Suppressor macrophage treated with lipopolysaccharide for 4 hours (primary cell): ENCODE results near the gene HSPB6.
"Not testable (repeated sequence)": the region's sequence is repeated elsewhere in the genome, so short reads cannot be mapped to it uniquely, and the experiment has no call there.

Source experiments
- DNase-seq: peaks from one replicate; pipeline ENCODE4 v3.0.0-alpha.2; 2020

HSPB6 gene

DNA sequence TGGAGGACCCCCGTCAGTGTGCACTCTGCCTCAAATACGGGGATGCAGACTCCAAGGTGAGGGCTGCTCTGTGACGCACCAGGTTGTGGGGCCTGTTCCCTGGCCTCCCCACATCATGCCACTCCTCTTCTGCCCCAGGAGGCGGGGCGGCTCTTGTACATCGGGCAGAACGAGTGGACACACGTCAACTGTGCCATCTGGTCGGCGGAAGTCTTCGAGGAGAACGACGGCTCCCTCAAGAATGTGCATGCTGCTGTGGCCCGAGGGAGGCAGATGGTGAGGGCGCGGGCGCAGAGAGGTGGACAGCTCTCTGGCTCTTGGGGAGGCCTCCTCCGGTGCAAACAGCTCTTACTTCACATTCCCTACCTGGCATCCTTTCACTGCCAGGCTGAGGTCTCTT, 27.8 kb downstream of the HSPB6 start:
- no peak for DNase-seq

DNA sequence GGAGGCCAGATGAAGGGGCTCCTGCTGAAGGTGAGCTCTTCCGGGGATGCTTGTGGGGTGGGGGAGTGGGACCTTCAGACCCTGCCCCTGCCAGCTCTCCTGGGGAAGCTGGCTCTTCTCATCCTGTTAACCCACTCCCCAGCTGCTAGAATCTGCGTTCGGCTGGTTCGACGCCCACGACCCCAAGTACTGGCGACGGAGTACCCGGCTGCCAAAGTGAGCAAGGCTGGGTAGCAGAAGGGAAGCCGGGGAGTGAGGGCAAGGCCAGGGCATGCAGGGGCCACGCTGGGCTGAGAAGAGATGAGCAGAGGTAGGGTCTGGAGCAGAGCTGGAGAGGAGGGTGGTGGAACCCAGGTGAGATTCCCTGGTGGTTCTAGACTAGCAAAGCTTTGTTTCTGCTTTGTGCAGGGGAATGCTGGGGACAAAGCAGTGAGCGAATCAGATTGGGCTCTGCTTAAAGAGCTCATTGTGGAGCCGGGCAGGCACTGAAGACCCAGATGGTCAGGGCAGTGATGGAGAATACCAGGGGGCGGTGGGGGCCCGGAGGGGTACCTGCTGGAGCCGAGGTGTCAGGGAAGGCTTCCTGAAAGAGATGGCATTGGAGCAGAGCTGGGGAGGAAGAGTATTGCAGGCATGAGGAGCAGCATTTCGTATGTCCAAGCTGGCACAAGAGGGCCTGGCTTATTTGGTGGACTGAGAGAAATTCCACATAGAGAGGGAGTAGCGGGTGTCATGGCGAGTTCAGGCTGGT, 28.7 kb downstream of the HSPB6 start:
- no peak for DNase-seq

DNA sequence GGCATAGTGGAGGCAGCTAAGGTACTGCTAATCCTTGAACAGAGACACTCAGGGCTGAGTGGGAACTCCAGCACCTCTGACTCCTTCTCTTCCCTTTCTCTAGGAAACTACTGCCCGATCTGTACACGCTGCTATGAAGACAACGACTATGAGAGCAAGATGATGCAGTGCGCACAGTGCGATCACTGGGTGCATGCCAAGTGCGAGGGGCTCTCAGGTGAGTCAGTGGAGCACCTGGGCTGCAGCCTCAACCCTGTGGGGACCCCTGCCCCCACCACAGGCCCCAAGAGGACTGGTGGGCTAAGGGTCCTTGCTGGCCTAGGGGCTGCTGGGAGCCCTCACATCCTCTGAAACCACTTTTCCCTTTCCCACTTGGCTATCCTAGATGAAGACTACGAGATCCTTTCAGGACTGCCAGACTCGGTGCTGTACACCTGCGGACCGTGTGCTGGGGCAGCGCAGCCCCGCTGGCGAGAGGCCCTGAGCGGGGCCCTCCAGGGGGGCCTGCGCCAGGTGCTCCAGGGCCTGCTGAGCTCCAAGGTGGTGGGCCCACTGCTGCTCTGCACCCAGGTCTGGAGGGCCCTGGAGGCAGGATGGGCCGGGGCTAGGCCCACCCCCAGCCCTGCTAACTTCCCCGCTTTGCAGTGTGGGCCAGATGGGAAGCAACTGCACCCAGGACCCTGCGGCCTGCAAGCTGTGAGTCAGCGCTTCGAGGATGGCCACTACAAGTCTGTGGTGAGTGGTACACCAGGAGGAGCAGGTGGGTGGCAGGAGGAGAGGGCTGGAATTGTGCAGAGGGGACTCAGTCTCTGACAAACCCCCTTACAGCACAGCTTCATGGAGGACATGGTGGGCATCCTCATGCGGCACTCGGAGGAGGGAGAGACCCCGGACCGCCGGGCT, 29.5 kb downstream of the HSPB6 start:
- DNase-seq: no peak

DNA sequence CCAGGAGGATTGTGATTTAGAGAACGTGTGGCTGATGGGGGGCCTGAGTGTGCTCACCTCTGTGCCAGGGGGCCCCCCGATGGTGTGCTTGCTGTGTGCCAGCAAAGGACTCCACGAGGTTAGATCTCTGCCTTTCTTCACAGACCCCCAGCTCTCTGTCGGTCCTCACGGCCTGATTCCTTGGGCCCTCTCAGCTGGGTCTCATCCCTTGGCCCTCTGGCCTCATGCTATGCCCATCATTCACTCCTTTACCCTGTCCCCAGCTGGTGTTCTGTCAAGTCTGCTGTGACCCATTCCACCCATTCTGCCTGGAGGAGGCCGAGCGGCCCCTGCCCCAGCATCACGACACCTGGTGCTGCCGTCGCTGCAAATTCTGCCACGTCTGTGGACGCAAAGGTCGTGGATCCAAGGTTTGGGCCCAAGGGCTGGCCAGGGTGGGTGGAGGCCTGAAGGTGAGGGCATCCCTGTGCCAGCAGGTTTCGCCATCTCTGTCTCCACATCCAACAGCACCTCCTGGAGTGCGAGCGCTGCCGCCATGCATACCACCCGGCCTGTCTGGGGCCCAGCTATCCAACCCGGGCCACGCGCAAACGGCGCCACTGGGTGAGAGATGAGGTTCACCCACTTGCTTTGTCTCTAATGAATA, 31.5 kb downstream of the HSPB6 start:
- DNase-seq: no peak

DNA sequence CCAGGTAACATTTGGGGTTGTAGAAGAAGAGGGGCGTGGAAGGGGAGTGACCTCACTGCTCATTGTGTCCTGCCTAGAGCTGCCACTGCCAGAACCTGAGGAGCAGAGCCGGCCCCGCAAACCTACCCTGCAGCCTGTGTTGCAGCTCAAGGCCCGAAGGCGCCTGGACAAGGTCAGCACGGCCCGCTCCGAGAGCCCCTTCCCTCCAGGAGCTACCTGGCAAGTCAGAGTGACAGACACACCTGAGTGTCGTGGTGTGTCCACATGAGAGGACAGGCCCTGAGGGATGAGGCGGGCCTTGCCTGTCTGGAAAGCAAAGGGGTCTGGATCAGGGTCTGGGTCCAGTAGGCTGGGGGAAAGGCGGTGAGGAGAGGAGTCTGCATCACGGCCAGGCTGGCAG, 32.3 kb downstream of the HSPB6 start:
- DNase-seq: no peak

DNA sequence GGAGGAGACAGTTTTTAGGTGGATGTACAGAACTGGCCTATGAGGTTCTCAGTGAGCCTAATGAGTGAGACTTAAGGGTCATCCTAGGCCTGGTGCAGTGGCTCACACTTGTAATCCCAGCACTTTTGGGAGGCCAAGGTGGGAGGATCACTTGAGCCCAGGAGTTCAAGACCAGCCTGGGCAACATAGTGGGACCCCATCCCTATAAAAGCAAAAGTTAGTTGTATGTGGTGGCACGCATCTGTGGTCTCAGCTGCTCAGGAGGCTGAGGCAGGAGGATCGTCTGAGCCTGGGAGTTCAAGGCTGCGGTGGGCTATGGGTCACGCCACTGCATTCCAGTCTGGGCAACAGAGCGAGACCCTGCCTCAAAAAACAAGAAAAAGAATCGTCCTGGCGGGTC, 32.7 kb downstream of the HSPB6 start:
- not testable (repeated sequence) for DNase-seq

DNA sequence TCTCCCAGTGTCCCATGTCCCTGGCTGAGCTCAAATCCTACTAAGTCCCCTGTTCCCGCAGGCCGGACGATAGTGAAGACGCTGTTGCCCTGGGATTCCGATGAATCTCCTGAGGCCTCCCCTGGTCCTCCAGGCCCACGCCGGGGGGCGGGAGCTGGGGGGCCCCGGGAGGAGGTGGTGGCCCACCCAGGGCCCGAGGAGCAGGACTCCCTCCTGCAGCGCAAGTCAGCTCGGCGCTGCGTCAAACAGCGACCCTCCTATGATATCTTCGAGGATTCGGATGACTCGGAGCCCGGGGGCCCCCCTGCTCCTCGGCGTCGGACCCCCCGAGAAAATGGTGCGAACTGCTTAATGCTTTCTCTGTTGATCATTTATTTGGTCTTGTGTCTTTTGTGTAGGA, 33.2 kb downstream of the HSPB6 start:
- no peak for DNase-seq

DNA sequence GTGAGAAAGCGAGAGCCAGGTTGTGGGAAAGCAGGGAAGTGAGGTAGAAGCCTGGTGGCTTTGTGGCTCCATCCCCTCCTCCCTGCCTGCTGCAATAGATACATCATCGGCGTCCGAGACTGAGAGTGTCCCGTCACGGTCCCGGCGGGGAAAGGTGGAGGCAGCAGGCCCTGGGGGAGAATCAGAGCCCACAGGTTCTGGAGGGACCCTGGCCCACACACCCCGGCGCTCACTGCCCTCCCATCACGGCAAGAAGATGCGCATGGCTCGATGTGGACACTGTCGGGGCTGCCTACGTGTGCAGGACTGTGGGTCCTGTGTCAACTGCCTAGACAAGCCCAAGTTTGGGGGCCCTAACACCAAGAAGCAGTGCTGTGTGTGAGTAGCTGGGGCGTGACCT, 33.9 kb downstream of the HSPB6 start:
- no peak for DNase-seq

DNA sequence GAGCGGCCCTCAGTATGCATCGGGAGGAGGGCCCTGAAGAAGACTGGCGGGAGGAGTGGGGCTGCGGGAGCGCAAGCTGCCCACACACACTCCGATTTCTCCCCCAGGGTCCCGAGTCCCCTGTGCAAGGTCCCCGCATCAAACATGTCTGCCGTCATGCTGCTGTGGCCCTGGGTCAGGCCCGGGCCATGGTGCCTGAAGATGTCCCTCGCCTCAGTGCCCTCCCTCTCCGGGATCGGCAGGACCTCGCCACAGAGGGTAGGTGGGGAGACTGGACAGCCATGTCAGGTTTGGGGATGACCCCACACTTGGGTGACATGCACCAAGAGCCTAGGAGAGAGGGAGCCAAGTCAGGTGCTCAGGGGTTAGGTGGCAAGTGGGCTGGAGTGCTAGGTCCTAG, 34.4 kb downstream of the HSPB6 start:
- no peak for DNase-seq

DNA sequence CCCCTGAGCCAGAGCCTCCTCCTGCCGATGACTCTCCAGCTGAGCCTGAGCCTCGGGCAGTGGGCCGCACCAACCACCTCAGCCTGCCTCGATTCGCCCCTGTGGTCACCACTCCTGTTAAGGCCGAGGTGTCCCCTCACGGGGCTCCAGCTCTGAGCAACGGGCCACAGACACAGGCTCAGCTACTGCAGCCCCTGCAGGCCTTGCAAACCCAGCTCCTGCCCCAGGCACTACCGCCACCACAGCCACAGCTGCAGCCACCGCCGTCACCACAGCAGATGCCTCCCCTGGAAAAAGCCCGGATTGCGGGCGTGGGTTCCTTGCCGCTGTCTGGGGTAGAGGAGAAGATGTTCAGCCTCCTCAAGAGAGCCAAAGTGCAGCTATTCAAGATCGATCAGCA, 35.5 kb downstream of the HSPB6 start:
- no peak for DNase-seq

DNA sequence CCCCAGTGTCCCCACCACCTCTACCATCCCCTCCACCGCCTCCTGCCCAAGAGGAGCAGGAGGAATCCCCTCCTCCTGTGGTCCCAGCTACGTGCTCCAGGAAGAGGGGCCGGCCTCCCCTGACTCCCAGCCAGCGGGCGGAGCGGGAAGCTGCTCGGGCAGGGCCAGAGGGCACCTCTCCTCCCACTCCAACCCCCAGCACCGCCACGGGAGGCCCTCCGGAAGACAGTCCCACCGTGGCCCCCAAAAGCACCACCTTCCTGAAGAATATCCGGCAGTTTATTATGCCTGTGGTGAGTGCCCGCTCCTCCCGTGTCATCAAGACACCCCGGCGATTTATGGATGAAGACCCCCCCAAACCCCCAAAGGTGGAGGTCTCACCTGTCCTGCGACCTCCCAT, 36.2 kb downstream of the HSPB6 start:
- no peak for DNase-seq

DNA sequence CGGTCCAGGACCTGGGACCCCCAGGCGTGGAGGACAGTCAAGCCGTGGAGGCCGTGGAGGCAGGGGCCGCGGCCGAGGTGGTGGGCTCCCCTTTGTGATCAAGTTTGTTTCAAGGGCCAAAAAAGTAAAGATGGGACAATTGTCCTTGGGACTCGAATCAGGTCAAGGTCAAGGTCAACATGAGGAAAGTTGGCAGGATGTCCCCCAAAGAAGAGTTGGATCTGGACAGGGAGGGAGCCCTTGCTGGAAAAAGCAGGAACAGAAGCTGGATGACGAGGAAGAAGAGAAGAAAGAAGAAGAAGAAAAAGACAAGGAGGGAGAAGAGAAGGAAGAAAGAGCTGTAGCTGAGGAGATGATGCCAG, 36.7 kb downstream of the HSPB6 start:
- DNase-seq: no peak

DNA sequence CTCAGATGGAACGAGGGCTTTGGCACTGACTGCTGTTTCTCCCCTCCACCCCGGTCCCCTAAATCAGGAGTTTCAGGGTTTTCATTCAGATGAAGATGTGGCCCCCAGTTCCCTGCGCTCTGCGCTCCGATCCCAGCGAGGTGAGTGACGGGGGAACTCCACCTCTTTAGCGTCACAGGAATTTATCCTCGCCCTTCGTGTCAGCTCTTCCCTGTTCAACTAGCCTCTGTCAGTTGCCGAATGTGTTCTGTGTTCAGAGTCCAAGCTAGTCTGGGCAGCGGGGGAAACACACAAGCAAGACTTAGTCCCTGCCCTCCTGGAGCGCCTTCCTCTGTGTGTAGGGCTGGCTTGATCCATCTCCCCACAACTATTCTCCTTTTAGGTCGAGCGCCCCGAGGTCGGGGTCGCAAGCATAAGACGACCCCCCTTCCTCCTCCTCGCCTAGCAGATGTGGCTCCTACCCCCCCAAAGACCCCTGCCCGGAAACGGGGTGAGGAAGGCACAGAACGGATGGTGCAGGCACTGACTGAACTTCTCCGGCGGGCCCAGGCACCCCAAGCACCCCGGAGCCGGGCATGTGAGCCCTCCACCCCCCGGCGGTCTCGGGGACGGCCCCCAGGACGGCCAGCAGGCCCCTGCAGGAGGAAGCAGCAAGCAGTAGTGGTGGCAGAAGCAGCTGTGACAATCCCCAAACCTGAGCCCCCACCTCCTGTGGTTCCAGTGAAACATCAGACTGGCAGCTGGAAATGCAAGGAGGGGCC, 37.2 kb downstream of the HSPB6 start:
- no peak for DNase-seq

DNA sequence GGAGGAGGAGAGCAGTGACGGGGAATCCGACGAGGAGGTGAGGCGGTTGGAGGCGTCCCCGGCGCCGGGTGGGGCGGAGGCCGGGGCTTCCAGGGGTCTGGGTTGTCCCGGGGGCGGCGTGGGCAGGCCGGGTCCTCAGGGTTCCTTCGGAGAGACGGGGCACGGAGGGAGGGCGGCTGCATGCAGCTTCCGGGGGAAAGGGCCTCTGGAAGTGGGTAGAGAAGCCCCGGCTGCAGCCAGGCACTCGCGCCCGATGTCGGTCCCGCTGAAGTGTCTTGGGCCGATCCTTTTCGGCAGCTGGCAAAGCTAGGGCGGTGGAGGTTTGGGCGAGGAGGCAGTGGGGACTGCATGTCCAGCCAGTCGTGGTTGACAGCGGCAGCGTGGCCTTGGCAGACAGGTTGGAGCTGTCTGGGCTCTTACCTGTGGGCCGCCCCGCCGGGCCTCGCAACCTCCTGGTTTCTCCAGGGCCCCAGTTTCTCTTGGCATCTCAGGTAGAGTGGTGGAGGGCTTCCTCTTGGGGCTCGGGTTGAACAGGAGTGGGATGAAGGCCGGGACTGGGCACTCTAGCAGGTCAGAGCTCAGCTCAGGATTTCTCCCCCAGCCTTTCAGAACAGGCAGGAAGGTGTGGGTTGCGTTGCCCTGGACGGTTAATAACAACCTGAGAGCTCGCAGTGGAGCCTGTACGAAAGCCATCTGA, 38.3 kb downstream of the HSPB6 start:
- peak; percentile 24 for DNase-seq

DNA sequence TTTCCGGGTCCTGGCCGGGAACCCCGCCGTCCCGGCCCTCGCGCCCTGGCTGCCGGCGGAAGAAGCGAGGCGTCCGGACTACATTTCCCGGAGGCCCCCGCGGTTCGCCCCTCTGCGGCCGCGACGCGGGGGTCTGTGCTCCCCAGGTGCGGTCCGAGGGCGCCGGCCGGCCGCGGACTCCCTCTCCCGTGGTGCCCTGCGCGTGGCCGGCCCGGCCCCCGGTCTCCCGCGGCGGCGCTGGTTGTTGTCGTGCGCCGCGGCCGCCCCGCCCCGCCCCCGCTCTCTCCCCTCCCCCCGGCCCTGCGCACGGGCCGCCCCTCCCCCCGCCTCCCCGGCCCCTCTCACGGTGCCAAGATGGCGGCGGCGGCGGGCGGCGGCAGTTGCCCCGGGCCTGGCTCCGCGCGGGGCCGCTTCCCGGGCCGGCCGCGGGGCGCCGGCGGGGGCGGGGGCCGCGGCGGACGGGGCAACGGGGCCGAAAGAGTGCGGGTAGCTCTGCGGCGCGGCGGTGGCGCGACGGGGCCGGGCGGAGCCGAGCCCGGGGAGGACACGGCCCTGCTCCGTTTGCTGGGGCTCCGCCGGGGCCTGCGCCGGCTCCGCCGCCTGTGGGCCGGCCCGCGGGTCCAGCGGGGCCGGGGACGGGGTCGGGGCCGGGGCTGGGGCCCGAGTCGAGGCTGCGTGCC, 39.0 kb downstream of the HSPB6 start, which contains the start of gene KMT2B:
KMT2B (plus strand) TSS at position 339 of the 680 bp plus-strand sequence; CDS start at position 355, 16 bp downstream.
- DNase-seq: peak; percentile 22

DNA sequence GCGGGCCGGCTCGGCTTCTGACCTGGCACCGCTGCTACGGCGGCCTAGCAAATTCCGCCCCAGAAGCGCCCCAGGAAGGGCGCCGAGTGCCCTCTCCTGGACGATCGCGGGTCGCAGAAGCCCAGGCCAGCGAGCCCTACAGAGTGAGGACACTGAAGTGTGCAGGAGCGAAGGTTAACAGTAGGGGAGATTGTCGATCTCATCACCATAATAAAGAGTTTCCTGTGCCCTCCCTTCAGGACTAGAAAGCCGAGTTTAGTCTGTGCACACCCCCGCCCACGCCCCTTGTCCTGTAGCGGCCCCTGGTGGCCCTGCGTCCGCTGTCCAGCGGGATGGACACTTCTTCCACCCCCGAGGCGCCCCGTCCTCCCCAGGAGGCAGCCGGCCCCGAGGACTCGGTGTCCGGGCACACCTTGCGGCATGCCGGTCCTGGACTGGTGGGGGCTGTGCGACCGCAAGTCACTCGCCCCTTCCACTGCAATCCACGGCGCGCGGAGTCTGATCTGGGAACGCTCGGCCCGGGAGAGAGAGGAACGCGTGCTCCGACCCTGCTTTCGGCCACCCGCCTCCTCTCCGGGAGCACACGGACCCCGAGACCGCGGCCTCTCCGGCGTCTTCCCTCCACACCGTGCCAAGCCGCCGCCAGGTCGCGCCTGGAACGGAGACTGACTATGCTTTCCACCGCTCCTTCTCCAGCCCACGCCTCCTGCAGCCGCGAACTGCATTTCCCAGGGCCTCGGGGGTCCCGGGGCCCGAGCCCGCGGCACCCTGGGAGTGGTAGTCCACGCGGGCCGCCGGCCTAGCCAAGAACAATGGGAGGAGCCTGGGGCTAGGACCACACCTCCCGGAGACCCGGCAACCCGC, 39.8 kb downstream of the HSPB6 start:
- peak; percentile 95 for DNase-seq

DNA sequence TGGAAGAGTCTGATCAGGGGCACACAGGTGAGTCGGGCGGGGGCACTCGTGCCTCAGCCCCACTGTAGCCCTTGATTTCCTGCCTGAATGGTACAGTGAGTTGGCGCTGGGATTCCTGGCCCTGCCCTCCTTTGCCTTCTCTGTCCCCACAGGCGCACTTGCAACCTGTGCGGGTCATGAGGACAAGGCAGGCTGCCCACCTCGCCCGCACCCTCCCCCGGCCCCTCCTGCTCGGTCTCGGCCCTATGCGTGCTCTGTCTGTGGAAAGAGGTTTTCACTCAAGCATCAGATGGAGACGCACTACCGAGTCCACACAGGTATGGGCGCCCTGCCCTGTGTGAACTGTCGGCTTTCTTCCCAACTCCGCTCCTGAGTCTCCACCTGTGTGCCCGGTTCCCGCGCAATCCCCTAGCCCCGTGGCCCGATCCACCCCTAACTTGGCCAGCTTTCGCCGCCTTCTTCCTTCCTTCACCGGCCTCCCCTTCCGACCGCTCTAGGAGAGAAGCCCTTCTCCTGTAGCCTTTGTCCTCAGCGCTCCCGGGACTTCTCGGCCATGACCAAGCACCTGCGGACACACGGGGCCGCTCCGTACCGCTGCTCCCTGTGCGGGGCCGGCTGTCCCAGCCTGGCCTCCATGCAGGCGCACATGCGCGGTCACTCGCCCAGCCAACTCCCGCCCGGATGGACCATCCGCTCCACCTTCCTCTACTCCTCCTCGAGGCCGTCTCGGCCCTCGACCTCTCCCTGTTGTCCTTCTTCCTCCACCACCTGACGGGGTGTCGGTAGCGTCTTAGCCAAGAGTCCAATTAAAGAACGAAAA, 40.6 kb downstream of the HSPB6 start:
- peak; percentile 52 for DNase-seq

DNA sequence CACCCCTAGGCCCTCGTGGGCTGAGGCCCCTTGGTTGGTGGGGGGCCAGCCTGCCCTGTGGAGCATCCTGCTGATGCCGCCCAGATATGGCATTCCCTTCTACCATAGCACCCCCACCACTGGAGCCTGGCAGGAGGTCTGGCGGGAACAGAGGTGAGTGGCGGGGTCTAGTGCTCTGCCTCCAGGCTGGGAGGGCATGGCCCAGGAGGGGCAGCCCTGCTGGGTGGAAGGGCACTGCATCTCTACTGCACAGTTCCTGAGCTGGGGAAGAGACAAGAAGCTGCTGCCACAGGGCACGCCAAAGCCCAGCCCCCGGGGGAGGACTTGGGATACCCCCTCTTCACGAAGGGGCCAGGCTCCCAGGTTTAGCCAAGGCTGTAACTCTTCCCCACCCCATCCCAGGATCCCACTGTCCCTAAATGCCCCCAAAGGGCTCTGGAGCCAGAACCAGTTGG, 41.4 kb downstream of the HSPB6 start:
- DNase-seq: no peak

DNA sequence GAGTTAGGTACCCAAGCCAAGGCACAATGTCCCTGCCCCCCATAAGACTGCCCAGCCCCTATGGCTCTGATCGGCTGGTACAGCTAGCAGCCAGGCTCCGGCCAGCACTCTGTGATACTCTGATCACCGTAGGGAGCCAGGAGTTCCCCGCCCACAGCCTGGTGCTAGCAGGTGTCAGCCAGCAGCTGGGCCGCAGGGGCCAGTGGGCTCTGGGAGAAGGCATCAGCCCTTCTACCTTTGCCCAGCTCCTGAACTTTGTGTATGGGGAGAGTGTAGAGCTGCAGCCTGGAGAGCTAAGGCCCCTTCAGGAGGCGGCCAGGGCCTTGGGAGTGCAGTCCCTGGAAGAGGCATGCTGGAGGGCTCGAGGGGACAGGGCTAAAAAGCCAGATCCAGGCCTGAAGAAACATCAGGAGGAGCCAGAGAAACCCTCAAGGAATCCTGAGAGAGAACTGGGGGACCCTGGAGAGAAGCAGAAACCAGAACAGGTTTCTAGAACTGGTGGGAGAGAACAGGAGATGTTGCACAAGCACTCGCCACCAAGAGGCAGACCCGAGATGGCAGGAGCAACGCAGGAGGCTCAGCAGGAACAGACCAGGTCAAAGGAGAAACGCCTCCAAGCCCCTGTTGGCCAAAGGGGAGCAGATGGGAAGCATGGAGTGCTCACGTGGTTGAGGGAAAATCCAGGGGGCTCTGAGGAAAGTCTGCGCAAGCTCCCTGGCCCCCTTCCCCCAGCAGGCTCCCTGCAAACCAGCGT, 42.1 kb downstream of the HSPB6 start:
- no peak for DNase-seq
